Hematopoietic multipotent progenitor cell treated with erythropoietin and hydrocortisone succinate and interleukin-3 and kit ligand, for 15 days (in vitro differentiated cells): ENCODE data around the gene DAND5.

Source experiments
- DNase-seq: peaks from one replicate; pipeline ENCODE4 v3.0.0-alpha.2; 2015; ENCODE audit warnings: low spot score

DAND5 gene

DNA sequence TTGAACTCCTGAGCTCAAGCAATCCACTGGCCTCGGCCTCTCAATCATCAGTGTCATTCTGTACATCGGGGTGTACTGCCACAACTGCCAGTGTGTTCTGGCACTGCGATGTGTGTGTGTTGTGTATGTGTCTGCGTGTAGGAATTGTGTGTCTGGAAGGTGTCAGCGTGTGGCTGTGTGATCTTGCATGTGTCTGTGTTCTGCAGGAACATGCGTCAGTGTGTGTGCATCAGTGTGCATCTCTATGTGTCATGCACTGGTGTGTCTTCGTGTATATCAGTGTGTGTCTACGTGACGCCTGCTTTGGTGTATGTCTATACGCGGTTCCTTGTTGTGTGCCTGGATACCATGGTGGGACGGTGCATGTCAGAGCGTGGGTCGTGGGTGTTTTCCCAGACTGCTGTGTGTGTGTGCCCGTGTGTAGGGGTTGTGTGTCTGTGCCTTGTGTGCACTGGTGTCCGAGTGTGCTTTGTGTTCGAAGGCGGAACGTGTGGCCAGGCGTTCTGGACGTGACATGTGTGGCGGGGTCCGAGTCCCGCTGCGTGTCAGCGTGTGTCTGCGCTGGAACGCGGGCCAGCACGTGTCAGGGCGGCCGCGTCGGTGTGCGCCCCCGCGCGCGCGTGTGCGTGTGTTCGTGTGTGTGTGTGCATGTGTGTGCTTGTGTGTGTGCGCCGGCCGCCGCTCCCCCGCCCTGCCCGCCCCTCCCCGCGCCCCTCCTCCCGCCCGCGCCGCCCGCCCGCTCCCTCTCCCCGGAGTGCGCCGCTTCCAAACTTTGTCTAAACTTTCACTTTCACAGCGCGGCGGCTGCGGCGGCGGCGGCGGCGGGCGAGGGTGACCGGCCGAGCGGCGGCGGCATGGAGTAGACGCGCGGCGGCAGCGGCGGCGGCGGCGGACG lies 25.6 kb downstream of the DAND5 start, which contains the start of gene NFIX:
NFIX (plus strand) TSS at position 775 of the 895 bp plus-strand sequence. CDS start 363 bp downstream, outside the sequence.
- DNase-seq: peak; percentile 72

DNA sequence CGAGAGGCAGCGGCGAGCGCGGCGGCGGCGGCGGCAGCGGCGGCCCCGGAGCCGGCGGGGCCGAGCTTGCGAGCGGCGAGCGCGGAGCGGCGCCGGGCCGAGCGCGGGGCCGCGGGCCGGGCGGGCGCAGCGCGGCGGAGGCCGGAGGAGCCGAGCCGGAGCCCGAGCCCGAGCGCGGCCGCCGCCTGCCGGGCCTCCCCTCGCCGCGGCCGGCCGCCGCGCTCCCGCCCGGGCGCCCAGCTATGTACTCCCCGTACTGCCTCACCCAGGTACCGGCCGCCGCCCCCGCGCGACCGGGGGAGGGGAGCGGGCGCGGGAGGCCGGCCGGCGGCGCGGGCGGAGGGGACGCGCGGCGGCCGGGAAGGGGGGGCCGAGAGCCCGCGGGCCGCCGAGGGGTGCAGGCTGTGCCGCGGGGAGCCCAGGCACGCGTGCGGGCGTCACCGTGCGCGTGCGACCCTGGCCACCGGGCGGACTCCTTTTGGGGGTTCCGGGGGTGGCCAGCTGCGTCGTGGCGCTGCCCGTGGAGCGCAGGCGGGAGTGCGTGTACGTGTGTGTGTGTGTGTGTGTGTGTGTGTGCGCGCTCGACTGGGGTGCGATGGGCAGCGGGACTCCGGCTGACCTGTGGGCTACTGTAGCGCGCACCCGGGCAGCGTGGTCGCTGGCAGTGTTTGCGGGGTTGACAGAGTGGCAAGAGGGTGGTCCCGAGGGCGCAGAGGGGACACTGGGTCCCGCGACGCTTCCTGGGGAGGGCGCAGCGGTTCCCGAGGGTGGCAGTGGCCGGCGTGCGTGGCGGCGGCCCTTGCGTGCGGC lies 26.4 kb downstream of the DAND5 start:
- peak; percentile 27 for DNase-seq

GRCh38 chr19:12996406-12997094 lies 27.2 kb downstream of the DAND5 start:
- DNase-seq: no peak

DNA sequence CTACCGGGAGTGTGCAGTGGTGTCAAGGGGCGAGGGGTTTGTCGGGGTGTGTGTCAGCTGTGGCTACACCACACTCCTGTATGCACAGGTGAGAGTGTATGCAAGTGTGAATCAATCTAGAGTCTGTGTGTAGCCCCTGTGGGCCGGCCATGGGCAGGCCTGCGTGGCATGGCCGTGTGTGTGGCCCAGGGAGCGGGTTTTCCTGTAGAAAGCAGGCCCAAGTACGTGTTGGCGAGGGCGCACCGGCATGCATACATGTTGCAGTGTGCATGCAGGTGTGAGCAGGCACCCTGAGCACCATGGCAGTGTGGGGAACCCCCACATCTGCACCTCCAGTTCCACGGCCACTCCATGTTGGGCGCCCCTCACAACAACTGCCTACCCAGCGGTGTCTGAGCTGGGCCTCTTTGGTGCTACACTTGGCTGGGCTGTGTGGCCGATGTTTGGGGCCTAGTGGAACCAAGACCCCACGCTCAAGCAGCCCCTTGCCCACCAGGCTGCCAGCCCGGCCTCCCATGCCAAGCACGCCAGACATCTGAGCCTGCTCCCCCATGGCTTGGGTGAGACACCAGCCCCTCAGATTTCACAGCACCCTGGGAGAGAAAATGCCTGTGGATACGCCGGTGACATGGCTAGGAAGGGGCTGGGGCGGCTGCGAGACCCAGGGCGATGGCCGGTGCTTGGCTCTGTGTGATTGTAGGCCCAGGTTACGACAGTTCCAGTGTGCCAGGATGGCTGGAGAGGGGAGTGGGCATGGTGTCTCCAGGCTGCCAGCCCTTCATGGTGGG lies 28.0 kb downstream of the DAND5 start:
- DNase-seq: no peak

GRCh38 chr19:12997967-12998940 lies 28.9 kb downstream of the DAND5 start:
- no peak for DNase-seq

- DNase-seq: no peak
Measured at GRCh38 chr19:13001166-13001501, 31.8 kb downstream of the DAND5 start.

DNA sequence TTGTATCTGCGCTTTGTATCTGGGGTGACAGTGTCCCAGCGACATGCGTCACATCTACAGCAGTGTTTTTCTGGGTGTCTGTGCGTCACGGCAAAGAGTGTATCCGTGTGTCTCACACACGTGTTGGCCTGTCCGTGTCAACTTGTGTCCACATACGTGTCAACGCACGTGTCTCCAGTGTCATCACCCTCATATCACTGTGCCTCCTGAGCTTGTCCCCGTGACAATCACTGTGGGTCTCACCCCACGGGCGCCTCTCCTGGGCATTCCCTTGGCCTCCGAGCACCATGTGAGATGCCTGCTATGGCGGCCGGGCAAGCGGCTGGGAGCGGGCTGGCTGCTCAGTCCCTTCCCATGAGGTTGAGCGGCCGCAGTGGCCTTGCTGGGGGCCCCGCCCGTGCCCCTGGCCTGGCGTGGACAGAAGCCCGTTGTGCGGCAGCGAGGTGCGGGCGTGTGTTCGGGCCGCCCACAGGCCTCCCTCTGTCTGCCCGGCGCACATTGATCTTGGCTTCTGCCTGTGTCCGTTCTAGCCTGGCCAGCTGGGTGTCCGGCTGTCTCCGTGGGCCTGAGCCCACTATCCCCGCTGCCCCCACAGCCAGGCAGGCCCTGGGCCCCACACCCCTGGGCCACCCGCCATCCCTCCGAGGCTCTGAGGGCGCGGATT lies 32.3 kb downstream of the DAND5 start:
- no peak for DNase-seq

GRCh38 chr19:13002166-13002898 lies 33.0 kb downstream of the DAND5 start:
- no peak for DNase-seq

DNA sequence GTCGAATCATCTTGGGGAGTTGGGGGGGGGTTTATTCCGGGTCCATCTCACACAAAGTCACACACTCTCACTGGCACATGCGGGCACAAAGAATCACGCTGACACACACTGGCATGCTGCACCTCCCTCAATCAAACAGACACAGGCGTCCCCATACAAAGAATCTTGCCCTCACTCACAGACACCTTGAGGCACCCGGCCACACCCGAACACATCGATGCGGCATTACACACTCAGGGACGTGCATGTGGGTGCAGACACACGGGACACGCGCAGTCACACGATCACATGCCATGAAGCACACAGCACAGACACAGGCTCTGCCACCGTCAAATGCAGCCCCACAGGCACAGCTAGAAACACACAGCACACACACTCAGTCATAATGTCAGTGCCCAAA lies 33.7 kb downstream of the DAND5 start:
- DNase-seq: no peak

DNA sequence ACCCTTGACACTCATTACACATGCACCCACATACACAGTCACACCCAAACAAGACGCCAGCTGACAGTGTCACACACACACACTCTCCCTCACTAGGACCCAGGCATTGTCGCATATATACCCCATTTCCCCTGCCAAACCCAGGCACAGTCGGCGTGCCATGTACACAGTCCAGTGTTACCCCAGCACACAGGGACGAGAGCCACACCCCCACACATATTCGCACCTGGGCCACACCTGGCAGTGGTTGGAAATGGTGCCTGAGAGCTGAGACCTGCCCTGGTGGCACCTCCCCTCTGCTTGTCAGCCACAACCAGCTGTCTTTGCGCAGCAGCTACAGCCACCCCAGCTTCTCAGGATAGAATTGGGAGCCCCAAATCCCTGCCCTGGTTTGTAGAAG lies 34.9 kb downstream of the DAND5 start:
- DNase-seq: no peak

DNA sequence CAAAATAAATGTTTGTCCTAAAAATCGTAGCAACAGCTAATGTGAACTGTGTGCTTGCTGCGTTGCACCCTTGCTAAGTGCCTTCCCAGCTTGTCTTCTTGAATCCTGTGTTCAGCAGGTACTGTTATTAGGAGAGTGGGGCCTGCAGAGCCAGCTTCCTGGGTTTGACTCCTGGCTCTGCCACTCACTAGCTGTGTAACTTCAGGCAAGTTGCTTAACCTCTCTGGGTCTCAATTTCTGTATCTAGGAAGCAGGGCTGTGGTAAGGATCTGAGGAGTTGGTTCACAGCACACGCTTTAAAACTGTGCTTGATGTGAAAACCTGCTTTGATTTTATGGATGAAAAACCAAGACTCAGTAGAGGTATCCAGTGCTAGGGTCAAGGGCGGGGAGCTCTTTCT lies 35.9 kb downstream of the DAND5 start:
- no peak for DNase-seq

GRCh38 chr19:13005861-13006370 lies 36.5 kb downstream of the DAND5 start:
- no peak for DNase-seq

GRCh38 chr19:13006431-13007281 lies 37.3 kb downstream of the DAND5 start:
- DNase-seq: no peak

- DNase-seq: no peak
Measured at GRCh38 chr19:13007292-13008045, 38.1 kb downstream of the DAND5 start.

GRCh38 chr19:13008926-13009787 lies 39.8 kb downstream of the DAND5 start:
- no peak for DNase-seq
